Panc1 (cell line): ENCODE data around the gene C13orf42.

Experiments used
- CTCF ChIP-seq: fragments of 450-650 bp; IDR thresholded peaks from 2 replicates; pipeline ENCODE4 v1.5.1; 2017; ENCODE audit warnings: mild to moderate bottlenecking
- POLR2AphosphoS5 ChIP-seq: IDR thresholded peaks from 2 replicates; pipeline ENCODE4 v1.6.1; 2012; ENCODE audit warnings: mild to moderate bottlenecking, low read depth, low read length, moderate library complexity

GRCh38 chr13:51134763-51135365, 23.8 kb upstream of the C13orf42 start:
- TF ChIP-seq CTCF (no peak), POLR2AphosphoS5 (no peak)
